Cortex of kidney (tissue), 1 donor: ENCODE measurements around the gene RANBP3.
A peak's percentile ranks its signal among the peaks of the same experiment; 100 is the strongest.
"Not testable (repeated sequence)": the region's sequence is repeated elsewhere in the genome, so short reads cannot be mapped to it uniquely, and the experiment has no call there.

Experiments used
- DNase-seq: peaks from one replicate; lab custom pipeline; 2025; lab: John Stamatoyannopoulos, UW

RANBP3 gene

GRCh38 chr19:5903624-5904351 is 74.2 kb downstream of the RANBP3 start, which contains the start of gene NDUFA11:
TSS of gene NDUFA11 (minus strand) at chr19:5903790. CDS start at chr19:5903708, 82 bp downstream.
- DNase-seq: peak; percentile 91

- no peak for DNase-seq
These were observed 74.8 kb downstream of the RANBP3 start for GRCh38 chr19:5903056-5903623.

DNA sequence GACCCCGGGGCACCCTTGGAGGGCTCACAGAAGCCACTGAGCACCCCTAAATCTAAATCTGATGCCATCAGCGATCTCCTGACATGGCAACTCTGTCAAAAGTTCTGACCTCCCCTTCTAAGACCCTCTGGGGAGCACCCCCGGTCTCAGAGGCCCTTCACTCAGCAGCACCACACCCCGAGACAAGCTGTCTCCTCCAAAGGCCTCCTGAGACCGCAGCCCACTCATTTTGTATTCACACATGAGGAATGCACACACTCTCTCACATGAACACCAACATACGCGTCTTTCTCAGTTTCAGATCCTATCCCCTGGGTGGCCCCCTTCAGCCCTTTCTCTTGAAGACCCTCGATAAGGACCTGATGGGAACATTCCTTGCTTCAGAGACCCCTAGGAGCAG is 77.0 kb downstream of the RANBP3 start:
- no peak for DNase-seq

DNA sequence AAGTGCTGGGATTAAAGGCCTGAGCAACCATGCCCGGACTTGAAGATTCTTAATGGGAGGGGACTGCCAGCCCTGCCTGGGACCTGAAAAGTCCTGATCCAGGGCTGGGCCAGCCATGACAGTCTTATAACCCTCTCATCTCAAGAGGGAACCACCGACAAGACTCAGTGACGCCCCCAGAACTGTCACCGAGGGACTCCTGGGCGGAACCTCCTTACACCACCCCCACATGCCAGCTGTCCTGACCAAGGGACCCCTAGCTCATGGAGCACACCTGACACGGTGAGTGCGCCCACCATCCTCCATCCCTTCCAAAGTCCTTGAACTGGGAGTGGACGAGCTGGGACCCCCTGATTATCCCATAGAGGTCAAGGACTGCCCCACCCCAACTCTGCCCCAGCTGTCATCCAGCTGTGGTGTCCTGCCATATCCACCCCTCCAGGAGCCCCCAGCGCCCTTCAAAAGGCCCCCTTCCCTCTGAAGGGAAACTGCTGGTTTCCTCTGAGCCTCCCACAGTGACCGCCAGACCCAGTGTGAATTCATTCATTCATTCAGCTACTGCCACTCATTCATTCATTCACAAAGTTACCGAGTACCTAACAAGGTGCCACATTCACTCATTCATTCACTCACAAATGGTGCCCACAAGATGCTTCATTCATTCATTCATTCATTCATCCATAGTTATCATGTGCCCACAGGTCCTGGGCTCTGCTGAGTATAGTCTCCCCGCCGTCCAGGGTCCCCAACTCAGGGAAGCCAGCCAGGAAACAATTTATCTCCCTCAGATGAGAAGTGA is 78.0 kb downstream of the RANBP3 start:
- DNase-seq: no peak

GRCh38 chr19:5897189-5897969 is 80.6 kb downstream of the RANBP3 start:
- no peak for DNase-seq

DNA sequence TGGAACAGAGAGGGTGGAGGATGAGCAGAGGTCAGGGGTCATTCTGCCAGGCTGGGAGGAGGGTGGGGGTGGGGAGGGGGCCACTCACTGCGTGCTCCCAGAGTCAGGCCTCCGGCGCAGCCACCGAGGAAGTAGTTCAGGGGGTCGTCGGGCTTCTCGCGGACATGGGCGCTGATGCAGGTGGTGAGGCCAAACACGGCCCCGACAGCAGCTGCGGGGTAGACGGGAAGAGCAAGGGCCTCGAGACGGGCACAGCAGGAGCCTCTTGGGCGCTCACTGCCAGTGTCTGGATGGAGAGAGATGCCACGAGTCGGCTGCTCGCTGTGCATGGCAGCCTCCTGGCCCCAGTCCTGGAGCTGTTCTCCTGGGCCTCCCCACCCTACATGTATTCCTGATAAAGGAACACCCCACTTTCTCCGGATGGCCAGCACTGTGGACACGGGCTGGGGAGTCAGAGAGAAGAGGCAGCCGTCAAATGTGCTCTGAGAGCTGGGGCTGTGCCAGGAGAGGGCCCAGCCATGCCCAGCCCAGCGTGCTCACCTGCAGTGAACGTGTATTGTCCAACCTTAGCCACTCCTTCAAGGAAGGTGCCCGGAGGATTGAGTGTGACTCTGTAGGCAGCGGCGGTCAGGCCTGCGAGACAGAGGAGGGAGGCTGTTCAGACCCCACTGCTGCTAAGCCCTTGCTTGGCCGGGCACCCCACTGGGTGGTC is 81.4 kb downstream of the RANBP3 start:
- DNase-seq: no peak

- no peak for DNase-seq
These were observed 82.0 kb downstream of the RANBP3 start for GRCh38 chr19:5895890-5896289.

- no peak for DNase-seq
These were observed 82.5 kb downstream of the RANBP3 start for GRCh38 chr19:5895409-5895808.

DNA sequence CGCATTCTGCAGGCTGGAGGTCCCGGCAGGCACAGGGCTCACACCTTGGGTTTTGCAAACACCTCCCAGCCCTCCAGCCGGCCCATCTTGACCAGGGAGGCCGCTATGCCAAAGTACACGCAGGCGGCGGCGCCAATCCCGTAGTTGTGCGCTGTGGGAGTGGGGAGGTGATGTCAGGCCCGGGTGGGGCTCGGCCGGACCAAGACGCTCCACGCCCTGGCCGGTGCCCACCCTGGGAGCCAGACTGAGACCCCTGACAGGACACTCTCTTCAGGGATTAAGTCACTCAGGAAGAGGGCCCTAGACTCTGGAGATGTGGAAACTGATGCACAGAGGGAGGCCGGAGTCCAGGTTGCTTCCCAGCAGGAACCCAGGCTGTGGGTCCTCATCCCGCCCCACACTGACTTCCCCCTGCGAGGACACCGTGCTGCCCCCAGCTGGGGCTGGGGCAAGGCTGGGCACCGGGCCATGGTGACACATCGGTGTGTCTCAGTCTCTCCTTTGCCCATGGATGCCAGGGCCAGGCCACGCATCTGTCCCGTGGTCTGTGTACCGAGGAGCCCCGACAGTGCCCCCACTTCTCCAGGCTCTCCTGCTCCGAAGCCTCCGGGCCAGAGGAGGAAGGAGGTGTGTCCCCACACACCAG is 83.1 kb downstream of the RANBP3 start:
- no peak for DNase-seq

DNA sequence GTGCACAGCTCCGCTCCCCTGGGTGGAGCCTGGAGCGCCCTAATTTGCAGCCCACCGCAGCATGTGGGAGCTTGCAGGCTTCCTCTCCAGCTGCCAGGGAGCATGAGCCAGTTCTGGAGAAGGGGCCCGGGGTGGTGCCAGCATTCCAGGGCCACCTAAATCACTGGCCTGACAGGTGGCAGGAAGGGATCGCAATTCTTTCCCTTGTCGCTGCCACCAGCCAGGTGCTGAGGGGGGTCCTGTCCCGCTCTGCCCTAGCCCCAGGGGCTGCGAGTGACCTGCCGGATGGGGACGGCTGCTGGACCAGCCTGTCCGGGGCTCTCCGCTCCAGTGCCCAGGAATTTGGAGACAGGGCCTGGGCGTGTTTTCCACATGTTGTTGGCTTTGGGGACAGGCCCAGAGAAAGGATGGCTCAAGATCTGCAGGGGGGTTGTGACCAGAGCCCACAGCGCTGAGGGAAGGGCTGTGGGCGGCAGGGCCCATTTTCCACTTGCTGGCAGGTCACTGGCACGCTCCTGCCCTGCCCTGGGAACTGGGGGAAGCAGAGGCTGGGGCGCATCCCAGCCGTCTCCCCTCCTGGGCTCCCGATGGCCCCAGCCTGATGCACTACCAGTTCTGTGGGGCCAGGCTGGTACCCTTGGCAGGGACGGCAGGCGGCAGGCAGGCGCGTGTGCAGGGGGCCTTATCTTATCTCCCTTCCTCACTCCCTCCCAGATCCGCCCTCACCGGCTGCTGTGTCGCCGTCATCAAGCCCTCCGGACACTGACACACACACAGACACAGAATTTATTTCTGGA is 83.8 kb downstream of the RANBP3 start:
- no peak for DNase-seq

DNA sequence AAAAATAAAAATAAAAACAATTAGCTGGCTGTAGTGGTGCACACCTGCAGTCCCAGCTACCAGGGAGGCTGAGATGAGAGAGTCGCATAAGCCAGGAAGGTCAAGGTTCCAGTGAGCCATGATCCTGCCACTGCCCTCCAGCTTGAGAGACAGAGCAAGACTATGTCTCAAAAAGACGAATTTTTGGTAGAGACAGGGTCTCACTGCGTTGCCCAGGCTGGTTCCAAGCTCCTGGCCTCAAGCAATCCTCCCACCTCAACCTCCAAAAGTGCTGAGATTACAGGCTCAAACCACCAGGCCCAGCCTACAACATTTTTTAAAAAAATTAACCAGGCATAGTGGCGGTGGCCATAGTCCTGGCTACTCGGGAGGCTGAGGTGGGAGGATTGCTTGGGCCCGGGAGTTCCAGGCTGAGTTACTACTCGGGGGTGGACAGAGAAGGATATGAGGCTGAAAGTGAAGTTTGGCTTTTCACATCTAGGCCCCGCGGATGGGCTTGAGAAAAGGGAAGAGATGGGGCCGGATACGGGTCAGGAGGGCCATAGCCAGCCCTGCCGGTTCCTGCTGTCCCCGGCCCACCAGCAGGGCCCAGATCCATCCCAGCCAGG is 84.5 kb downstream of the RANBP3 start:
- DNase-seq: no peak

GRCh38 chr19:5892772-5893275 is 85.1 kb downstream of the RANBP3 start:
- no peak for DNase-seq

- no peak for DNase-seq
These were observed 85.8 kb downstream of the RANBP3 start for GRCh38 chr19:5891938-5892771.

DNA sequence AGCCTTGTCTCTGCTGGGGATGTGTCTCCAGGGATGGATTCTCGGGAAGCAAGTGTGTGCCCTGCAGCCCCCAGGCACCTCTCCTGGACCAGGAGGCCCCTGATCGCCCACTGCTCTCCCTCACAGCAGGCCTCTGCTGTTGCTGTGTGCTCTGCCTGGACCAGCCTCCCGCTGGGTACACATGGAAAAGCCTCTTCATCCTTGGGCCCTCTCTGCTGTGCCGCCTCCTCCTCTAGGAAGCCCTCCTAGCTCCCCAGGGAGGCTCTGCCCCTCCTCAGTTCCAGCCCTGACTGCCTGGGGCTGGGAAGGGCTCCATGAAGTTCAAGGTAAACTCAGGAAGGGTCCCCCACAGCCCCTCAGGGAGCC is 86.4 kb downstream of the RANBP3 start:
- no peak for DNase-seq

DNA sequence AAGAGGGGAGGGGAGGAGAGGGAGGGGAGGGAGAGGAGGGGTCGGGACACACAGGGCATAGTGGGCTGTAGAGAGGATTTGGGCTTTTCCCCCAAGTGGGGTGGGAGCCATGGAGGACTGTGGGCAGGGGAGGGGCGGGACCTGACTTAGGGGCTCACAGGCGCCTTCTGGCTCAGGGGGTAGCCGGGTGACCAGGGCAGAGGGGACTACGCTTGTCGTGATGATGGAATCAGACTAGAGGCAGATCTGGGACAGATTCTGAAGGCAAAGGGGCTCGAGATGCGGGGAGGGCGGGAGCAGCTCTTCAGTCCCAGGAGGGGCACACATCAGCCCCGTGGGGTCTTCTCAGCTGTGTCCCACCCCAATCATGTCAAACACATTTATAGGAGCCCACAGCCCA is 87.8 kb downstream of the RANBP3 start:
- DNase-seq: no peak

DNA sequence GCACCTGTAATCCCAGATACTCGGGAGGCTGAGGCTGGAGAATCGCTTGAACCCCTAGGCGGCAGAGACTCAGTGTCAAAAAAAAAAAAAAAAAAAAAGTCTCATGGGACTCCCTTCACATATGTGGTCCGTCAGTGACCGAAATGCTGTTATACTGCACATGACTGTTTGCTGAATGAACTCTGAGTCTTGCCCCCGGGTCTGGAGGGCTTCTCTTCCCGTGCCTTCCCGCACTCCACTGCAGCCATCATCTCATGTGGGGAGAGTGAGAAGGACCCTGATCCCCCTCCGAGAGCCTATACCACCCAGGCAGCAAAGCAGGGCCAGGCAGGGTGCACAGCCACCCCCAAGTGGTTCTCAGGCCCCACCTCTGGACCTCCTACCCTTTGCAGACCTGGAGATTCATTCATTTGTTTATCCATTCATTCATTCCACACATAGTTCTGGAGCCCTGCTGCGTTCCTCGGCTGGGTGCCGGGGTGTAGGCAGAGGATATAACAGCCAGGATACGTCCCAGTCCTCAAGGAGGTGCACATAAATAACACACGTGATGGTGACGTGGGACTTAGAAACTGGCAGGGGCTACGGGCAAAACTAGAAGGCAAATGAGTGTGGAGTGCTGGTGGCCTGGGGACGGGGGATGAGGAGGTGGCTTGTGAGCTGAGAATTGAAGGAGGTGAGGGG is 88.5 kb downstream of the RANBP3 start:
- no peak for DNase-seq

- DNase-seq: not testable (repeated sequence)
These were observed 93.7 kb downstream of the RANBP3 start for GRCh38 chr19:5884065-5884811.
